K562 (cell line): ENCODE measurements around the gene GMDS. TPM values are rescaled to one million over a fixed set of nuclear protein-coding genes. Genes with fewer than 3 reads are reported as not detected.

ENCODE experiments used
- CAMTA2 ChIP-seq: fragments of 250-450 bp; sonication (Bioruptor Pico); conservative IDR thresholded peaks from 2 replicates; pipeline ENCODE4 v1.5.1; 2022
- CEBPG ChIP-seq, 3 experiments: fragments of 200-800 bp in 1 of 3; sonication (Bioruptor generic) in 1 of 3; sonication (generic) in 1 of 3; formaldehyde crosslinking in 1 of 3; IDR thresholded peaks in 2 of 3; conservative IDR thresholded peaks in 1 of 3; 2 replicates each; pipeline versions ENCODE4 v1.6.1 to v1.8.0; 2016 to 2022; ENCODE audit warnings: missing compliant biosample characterization in 2 of 3, missing genetic modification characterization in 2 of 3, mild to moderate bottlenecking in 1 of 3, missing genetic modification reagents in 1 of 3
- FOXJ3 ChIP-seq: sonication (generic); formaldehyde crosslinking; IDR thresholded peaks from 2 replicates; pipeline ENCODE4 v1.4.0; 2020; ENCODE audit warnings: mild to moderate bottlenecking, missing genetic modification reagents
- GABPB2 ChIP-seq: fragments of 250-450 bp; sonication (Bioruptor Pico); conservative IDR thresholded peaks from 2 replicates; pipeline ENCODE4 v1.5.1; 2021; ENCODE audit warnings: mild to moderate bottlenecking
- MGA ChIP-seq: fragments of 450-650 bp; IDR thresholded peaks from 2 replicates; pipeline ENCODE4 v1.6.1; 2016; ENCODE audit warnings: mild to moderate bottlenecking, moderate library complexity
- PCBP1 ChIP-seq: fragments of 200-400 bp; formaldehyde crosslinking; IDR thresholded peaks from 2 replicates; pipeline ENCODE4 v1.6.1; 2018; ENCODE audit warnings: mild to moderate bottlenecking, low read depth, low read length; ENCODE audit not compliant: poor library complexity, severe bottlenecking
- THRA ChIP-seq: fragments of 450-650 bp; IDR thresholded peaks from 2 replicates; pipeline ENCODE4 v1.6.1; 2017; ENCODE audit warnings: mild to moderate bottlenecking, moderate library complexity
- ZBTB17 ChIP-seq: fragments of 450-650 bp; formaldehyde crosslinking; IDR thresholded peaks from 2 replicates; pipeline ENCODE4 v1.4.0; 2020; ENCODE audit warnings: mild to moderate bottlenecking
- polyA plus RNA-seq, 8 experiments: library from polyadenylated mRNA; depleted of rRNA in 4 of 8; stranded (reverse) in 5 of 8; unstranded in 3 of 8; fragments of >200 nt; fragmentation: Nextera tagmentation in 2 of 8; fragmentation: Illumina TruSeq in 1 of 8; extraction: Ambion mirVana in 2 of 8; extraction: Trizol in 1 of 8; gene quantifications; 2 replicates each; pipeline versions ENCODE4 v1.2.1 to v1.2.3, GENCODE V29; 2011 to 2014; ENCODE audit warnings: inconsistent platforms in 1 of 8, missing spikeins in 1 of 8
- total RNA-seq, 7 experiments: library from RNA; depleted of rRNA in 6 of 7; stranded (reverse); fragments of >200 nt in 6 of 7; fragmentation: Illumina TruSeq in 2 of 7; extraction: Trizol in 2 of 7; gene quantifications; 2 replicates each; pipeline versions ENCODE4 v1.2.1 to v1.2.3, GENCODE V29; 2011 to 2021; ENCODE audit warnings: low replicate concordance in 1 of 7

GMDS gene
- total and polyA plus RNA-seq, 9 of the 15 experiments (the other 6 are each of a cell fraction or from before 2014, with no cell fraction given): 0.48 to 31.8 (median 13.4) TPM

- TF ChIP-seq MGA (no peak), FOXJ3 (no peak), GABPB2 (CRISPR knock-in tag) (no peak), CEBPG (CRISPR knock-in tag; IDR thresholded peaks at IDR 0.05) (no peak), CEBPG (tag; conservative IDR thresholded peaks at IDR 0.05 in 1 of 2, IDR thresholded peaks at IDR 0.05 in 1 of 2) (no peak), CAMTA2 (CRISPR knock-in tag) (no peak), THRA (no peak), ZBTB17 (CRISPR knock-in tag) (no peak), PCBP1 (no peak)
Measured at GRCh38 chr6:1798303-1798964, 447.0 kb downstream of the GMDS start (continued).
